CD14-positive monocyte (primary cell): ENCODE measurements around the gene OFD1. TPM values are rescaled to one million over a fixed set of nuclear protein-coding genes. Genes with fewer than 3 reads are reported as not detected.

Experiments used
- DNase-seq, 3 donors: peaks; one replicate each; pipeline ENCODE4 v3.0.0-alpha.2; 2011 to 2022
- H2AFZ ChIP-seq: 2 replicates; pipeline ENCODE4 v1.6.0; 2012; ENCODE audit warnings: mild to moderate bottlenecking, low read depth, low read length, inconsistent platforms; ENCODE audit not compliant: insufficient read depth, poor library complexity, severe bottlenecking
- H3K27ac ChIP-seq, 2 donors: 1 replicate in 1 of 2; 2 replicates in 1 of 2; pipeline ENCODE4 v1.5.1; 2012 to 2013; ENCODE audit warnings: low read length in 2 of 2, control low read depth in 1 of 2, inconsistent platforms in 1 of 2, low read depth in 1 of 2, mild to moderate bottlenecking in 1 of 2
- H3K27me3 ChIP-seq, 2 donors: one replicate each; pipeline versions ENCODE4 v1.6.0 to v1.6.1; 2011 to 2013; ENCODE audit warnings: low read length in 2 of 2; ENCODE audit not compliant: control insufficient read depth in 2 of 2, insufficient read depth in 2 of 2
- H3K36me3 ChIP-seq, 2 donors: replicated peaks in 1 of 2; 1 replicate in 1 of 2; 2 replicates in 1 of 2; pipeline versions ENCODE4 v1.5.1 to v1.6.1; 2012 to 2013; ENCODE audit warnings: low read length in 2 of 2, control low read depth in 1 of 2, inconsistent platforms in 1 of 2, mild to moderate bottlenecking in 1 of 2; ENCODE audit not compliant: insufficient read depth in 2 of 2, control insufficient read depth in 1 of 2
- H3K4me1 ChIP-seq, 2 donors: 1 replicate in 1 of 2; 2 replicates in 1 of 2; pipeline versions ENCODE4 v1.5.1 to v1.6.1; 2012 to 2013; ENCODE audit warnings: low read length in 2 of 2, control low read depth in 1 of 2, inconsistent platforms in 1 of 2, mild to moderate bottlenecking in 1 of 2, moderate library complexity in 1 of 2; ENCODE audit not compliant: insufficient read depth in 2 of 2, control insufficient read depth in 1 of 2
- H3K4me2 ChIP-seq: replicated peaks from 2 replicates; pipeline ENCODE3; 2012; ENCODE audit warnings: low read length, moderate library complexity, mild to moderate bottlenecking; ENCODE audit not compliant: poor library complexity, severe bottlenecking; ENCODE audit errors: extremely low read depth
- H3K4me3 ChIP-seq, 3 experiments: fragments of 200-600 bp in 1 of 3; sonication (generic) in 1 of 3; replicated peaks in 1 of 3; 1 replicate in 2 of 3; 2 replicates in 1 of 3; pipeline ENCODE4 v1.5.1; 2011 to 2013; ENCODE audit warnings: low read length in 3 of 3, mild to moderate bottlenecking in 3 of 3, control low read depth in 2 of 3, low read depth in 2 of 3, inconsistent platforms in 1 of 3, moderate library complexity in 1 of 3
- H3K79me2 ChIP-seq: 2 replicates; pipeline ENCODE4 v1.6.0; 2012; ENCODE audit warnings: mild to moderate bottlenecking, control low read depth, inconsistent platforms, low read length, moderate library complexity; ENCODE audit not compliant: insufficient read depth
- H3K9ac ChIP-seq: 2 replicates; pipeline ENCODE4 v1.6.0; 2017; ENCODE audit warnings: low read length, mild to moderate bottlenecking; ENCODE audit not compliant: insufficient read depth, poor library complexity, severe bottlenecking
- H3K9me3 ChIP-seq, 2 donors: replicated peaks in 1 of 2; 1 replicate in 1 of 2; 2 replicates in 1 of 2; pipeline versions ENCODE4 v1.5.1 to v1.6.1; 2012 to 2013; ENCODE audit warnings: low read length in 2 of 2, control low read depth in 1 of 2; ENCODE audit not compliant: control insufficient read depth in 1 of 2, insufficient read depth in 1 of 2
- H4K20me1 ChIP-seq: 2 replicates; pipeline ENCODE4 v1.6.0; 2012; ENCODE audit warnings: mild to moderate bottlenecking, low read length, control low read depth, moderate library complexity; ENCODE audit not compliant: insufficient read depth
- H3K27ac Mint-ChIP-seq, 7 donors: one replicate each; pipeline ENCODE4 v1.8.0; 2020; ENCODE audit warnings: mild to moderate bottlenecking in 7 of 7, mixed read lengths in 7 of 7, moderate library complexity in 6 of 7, inconsistent platforms in 2 of 7
- H3K27me3 Mint-ChIP-seq, 3 donors: one replicate each; pipeline ENCODE4 v1.8.0; 2021 to 2022; ENCODE audit warnings: low read depth in 3 of 3, mild to moderate bottlenecking in 3 of 3, mixed read lengths in 3 of 3, moderate library complexity in 3 of 3, inconsistent platforms in 1 of 3
- H3K36me3 Mint-ChIP-seq, 2 donors: one replicate each; pipeline ENCODE4 v1.8.0; 2020; ENCODE audit warnings: mixed read lengths in 2 of 2, inconsistent platforms in 1 of 2, mild to moderate bottlenecking in 1 of 2
- H3K4me1 Mint-ChIP-seq: one replicate; pipeline ENCODE4 v1.8.0; 2020; ENCODE audit warnings: mild to moderate bottlenecking, mixed read lengths
- H3K4me3 Mint-ChIP-seq, 2 donors: one replicate each; pipeline ENCODE4 v1.8.0; 2020; ENCODE audit warnings: mild to moderate bottlenecking in 2 of 2, mixed read lengths in 2 of 2, moderate library complexity in 1 of 2
- H3K9me3 Mint-ChIP-seq, 7 donors: one replicate each; pipeline ENCODE4 v1.8.0; 2020 to 2022; ENCODE audit warnings: mixed read lengths in 7 of 7, mild to moderate bottlenecking in 6 of 7, moderate library complexity in 6 of 7, inconsistent platforms in 2 of 7
- CTCF ChIP-seq: fragments of 200-600 bp; IDR thresholded peaks from one replicate; pipeline ENCODE4 v1.8.0; 2022; ENCODE audit warnings: antibody characterized with exemption, mild to moderate bottlenecking
- WGBS: methylation state at CpG from one replicate; pipeline ENCODE4 v1.1.5; 2013; ENCODE audit warnings: missing lambda C conversion rate; ENCODE audit not compliant: insufficient coverage; 5-methylcytosine and 5-hydroxymethylcytosine counted together
- intact Hi-C, 2 donors: fragments of 100-400 bp; cut with micrococcal nuclease; formaldehyde crosslinking; loops; one replicate each; pipeline versions ENCODE4 v1.15.0 to v1.15.1; 2023
- polyA plus RNA-seq, 3 donors: library from polyadenylated mRNA; depleted of rRNA in 1 of 3; unstranded in 2 of 3; stranded (reverse) in 1 of 3; fragments of 300-500 nt in 2 of 3; fragments of >200 nt in 1 of 3; fragmentation: Illumina TruSeq in 2 of 3; gene quantifications; 1 replicate in 2 of 3; 2 replicates in 1 of 3; pipeline ENCODE4 v1.2.3, GENCODE V29; 2012 to 2021

OFD1 gene
- polyA plus RNA-seq, 3 donors: 2.4 to 10.2 (median 2.9) TPM

GRCh38 chrX:13754765-13755164 lies 20.2 kb downstream of the OFD1 start:
- H3K27me3 ChIP-seq: no peaks in the 10 kb centered on the region
- no peak for TF ChIP-seq CTCF
- peaks cover 0 to 3% (median 0%) of the 10 kb centered on the region in 3 donors for H3K27me3 Mint-ChIP-seq
- H3K9me3 ChIP-seq: no peaks in the 10 kb centered on the region
- no peak overlapping the region for H3K9ac ChIP-seq
- H3K36me3 Mint-ChIP-seq: peaks cover 9 to 10% of the 10 kb centered on the region in 2 donors
- WGBS: no CpG with 5 or more reads among the region's 1 CpG
- no peak overlapping the region for H3K4me2 ChIP-seq
- peaks cover 0 to 3% (median 0%) of the 10 kb centered on the region in 7 donors for H3K9me3 Mint-ChIP-seq
- peaks cover 42 to 45% of the 10 kb centered on the region in 2 donors for H3K4me1 ChIP-seq
- peaks cover 45% of the 10 kb centered on the region for H3K4me1 Mint-ChIP-seq
- peaks cover 5% of the 10 kb centered on the region in 2 donors for H3K36me3 ChIP-seq
- no peak overlapping the region for H3K4me3 ChIP-seq
- H2AFZ ChIP-seq: no peak overlapping the region
- H3K4me3 Mint-ChIP-seq: no peak overlapping the region
- intact Hi-C loops: no loop called here
- H3K27ac ChIP-seq: no peak overlapping the region
- H3K27ac Mint-ChIP-seq: peak overlapping the region in 6 of 7 donors; percentile 11 to 66 (median 50)
- H3K79me2 ChIP-seq: peaks cover 4% of the 10 kb centered on the region
- DNase-seq: peak; percentile 36 to 67 (median 65)
- no peaks in the 10 kb centered on the region for H4K20me1 ChIP-seq

DNA sequence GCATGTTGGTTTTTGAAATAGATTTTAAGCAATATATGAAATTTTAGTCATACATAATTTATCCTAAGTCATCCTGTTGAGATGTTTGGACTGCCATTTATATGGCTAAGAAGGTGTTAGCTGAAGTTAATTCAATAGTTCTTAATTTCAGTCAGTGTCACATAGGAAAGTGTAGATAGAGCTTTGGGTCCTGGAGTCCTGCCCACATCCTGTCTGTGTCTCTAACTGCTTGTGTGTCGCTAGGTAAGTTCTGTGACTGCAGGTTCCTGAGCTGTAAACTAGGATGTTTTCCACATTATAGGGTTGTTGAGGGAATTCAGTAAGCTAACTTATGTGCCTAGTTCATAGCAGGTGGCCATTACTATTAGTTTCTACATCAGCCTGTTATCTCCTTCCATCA lies 20.7 kb downstream of the OFD1 start:
- no peaks in the 10 kb centered on the region for H4K20me1 ChIP-seq
- H3K4me2 ChIP-seq: no peak overlapping the region
- no peaks in the 10 kb centered on the region for H3K27me3 ChIP-seq
- H3K4me1 Mint-ChIP-seq: peaks cover 49% of the 10 kb centered on the region
- peaks cover 4% of the 10 kb centered on the region for H3K79me2 ChIP-seq
- H3K27ac ChIP-seq: peak overlapping the region in 1 of 2 donors; percentile 43
- no peaks in the 10 kb centered on the region for H3K9me3 ChIP-seq
- peaks cover 0 to 3% (median 0%) of the 10 kb centered on the region in 7 donors for H3K9me3 Mint-ChIP-seq
- peaks cover 46 to 50% of the 10 kb centered on the region in 2 donors for H3K4me1 ChIP-seq
- no peak overlapping the region for H3K4me3 ChIP-seq
- H3K9ac ChIP-seq: no peak overlapping the region
- H3K36me3 ChIP-seq: peaks cover 5% of the 10 kb centered on the region in 2 donors
- intact Hi-C loops: no loop called here
- no peak for DNase-seq
- WGBS: no CpG with 5 or more reads among the region's 1 CpG
- H2AFZ ChIP-seq: no peak overlapping the region
- no peak for TF ChIP-seq CTCF
- H3K27ac Mint-ChIP-seq: peak overlapping the region in 6 of 7 donors; percentile 55 to 78 (median 66)
- peaks cover 9 to 10% of the 10 kb centered on the region in 2 donors for H3K36me3 Mint-ChIP-seq
- peaks cover 0 to 3% (median 0%) of the 10 kb centered on the region in 3 donors for H3K27me3 Mint-ChIP-seq
- no peak overlapping the region for H3K4me3 Mint-ChIP-seq
